HG02623 (cell line): Measurements from ENCODE around the gene XKR8.

Experiments used
- ATAC-seq: cut with Tn5 transposase; IDR thresholded peaks from one replicate; pipeline ENCODE4 v1.9.1; 2021; ENCODE audit warnings: moderate library complexity; ENCODE audit not compliant: unreplicated experiment

Gene XKR8

GRCh38 chr1:27959792-27960603 lies at the start of gene XKR8:
Gene XKR8 (plus strand): TSS chr1:27959973. CDS start chr1:27960070, 97 bp downstream.
- peak; percentile 81 for ATAC-seq

- ATAC-seq, result no peak
Observed at GRCh38 chr1:27912429-27912828, 47.3 kb upstream of the XKR8 start.

- ATAC-seq, result no peak
Observed at GRCh38 chr1:27915082-27915575, 44.6 kb upstream of the XKR8 start.

- ATAC-seq, result no peak
Observed at GRCh38 chr1:27922272-27922671, 37.5 kb upstream of the XKR8 start.

GRCh38 chr1:27928216-27928954 lies 31.4 kb upstream of the XKR8 start:
- no peak for ATAC-seq

GRCh38 chr1:27931184-27931583 lies 28.6 kb upstream of the XKR8 start:
- ATAC-seq, result no peak

- no peak for ATAC-seq
Observed at GRCh38 chr1:27931759-27932158, 28.0 kb upstream of the XKR8 start.

- no peak for ATAC-seq
Observed at GRCh38 chr1:27934818-27935549, 24.8 kb upstream of the XKR8 start, which contains the start of gene SMPDL3B. Gene SMPDL3B (plus strand): TSS chr1:27935000. CDS start chr1:27935184, 184 bp downstream.

- no peak for ATAC-seq
Observed at GRCh38 chr1:27935721-27936120, 24.1 kb upstream of the XKR8 start.

GRCh38 chr1:27936370-27936769 lies 23.4 kb upstream of the XKR8 start:
- no peak for ATAC-seq

- ATAC-seq, result no peak
Observed at GRCh38 chr1:27937524-27937836, 22.3 kb upstream of the XKR8 start.

GRCh38 chr1:27938488-27938887 lies 21.3 kb upstream of the XKR8 start:
- ATAC-seq, result no peak

- no peak for ATAC-seq
Observed at GRCh38 chr1:27940297-27940696, 19.5 kb upstream of the XKR8 start.

- ATAC-seq, result no peak
Observed at GRCh38 chr1:27940870-27941560, 18.8 kb upstream of the XKR8 start.

- ATAC-seq, result no peak
Observed at GRCh38 chr1:27941671-27942540, 17.9 kb upstream of the XKR8 start.

- no peak for ATAC-seq
Observed at GRCh38 chr1:27945020-27945419, 14.8 kb upstream of the XKR8 start.

GRCh38 chr1:27949027-27949426 lies 10.7 kb upstream of the XKR8 start:
- no peak for ATAC-seq

- ATAC-seq, result no peak
Observed at GRCh38 chr1:27951396-27951795, 8.4 kb upstream of the XKR8 start.

GRCh38 chr1:27952147-27952546 lies 7.6 kb upstream of the XKR8 start:
- no peak for ATAC-seq

GRCh38 chr1:27954186-27954585 lies 5.6 kb upstream of the XKR8 start:
- no peak for ATAC-seq
